ENCODE data around the gene ODC1. TPM values are rescaled to one million over a fixed set of nuclear protein-coding genes. Genes with fewer than 3 reads are reported as not detected.
"Not testable (repeated sequence)": the region's sequence is repeated elsewhere in the genome, so short reads cannot be mapped to it uniquely, and the experiment has no call there.

ODC1 gene
- total RNA-seq, 1 experiment from 2014 or later: 441 TPM

DNA sequence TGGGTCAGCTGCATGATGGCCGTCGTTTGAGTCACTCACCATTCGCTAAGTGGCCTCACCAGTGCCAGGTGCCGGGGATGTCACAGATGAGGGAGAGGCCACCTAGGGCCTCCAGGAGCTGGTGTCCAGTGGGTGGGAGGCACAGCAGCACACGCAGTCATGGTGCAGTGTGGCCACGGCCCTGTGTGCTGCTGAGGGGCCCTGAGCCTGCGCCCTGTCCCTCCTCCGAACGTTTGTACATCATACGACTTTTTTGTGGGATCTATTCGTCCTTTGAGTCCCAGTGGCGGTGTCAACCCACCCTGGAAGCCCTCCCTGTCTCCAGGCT is 30.1 kb upstream of the ODC1 start:
- DNase-seq (ENCODE audit: low read depth): no peak

DNA sequence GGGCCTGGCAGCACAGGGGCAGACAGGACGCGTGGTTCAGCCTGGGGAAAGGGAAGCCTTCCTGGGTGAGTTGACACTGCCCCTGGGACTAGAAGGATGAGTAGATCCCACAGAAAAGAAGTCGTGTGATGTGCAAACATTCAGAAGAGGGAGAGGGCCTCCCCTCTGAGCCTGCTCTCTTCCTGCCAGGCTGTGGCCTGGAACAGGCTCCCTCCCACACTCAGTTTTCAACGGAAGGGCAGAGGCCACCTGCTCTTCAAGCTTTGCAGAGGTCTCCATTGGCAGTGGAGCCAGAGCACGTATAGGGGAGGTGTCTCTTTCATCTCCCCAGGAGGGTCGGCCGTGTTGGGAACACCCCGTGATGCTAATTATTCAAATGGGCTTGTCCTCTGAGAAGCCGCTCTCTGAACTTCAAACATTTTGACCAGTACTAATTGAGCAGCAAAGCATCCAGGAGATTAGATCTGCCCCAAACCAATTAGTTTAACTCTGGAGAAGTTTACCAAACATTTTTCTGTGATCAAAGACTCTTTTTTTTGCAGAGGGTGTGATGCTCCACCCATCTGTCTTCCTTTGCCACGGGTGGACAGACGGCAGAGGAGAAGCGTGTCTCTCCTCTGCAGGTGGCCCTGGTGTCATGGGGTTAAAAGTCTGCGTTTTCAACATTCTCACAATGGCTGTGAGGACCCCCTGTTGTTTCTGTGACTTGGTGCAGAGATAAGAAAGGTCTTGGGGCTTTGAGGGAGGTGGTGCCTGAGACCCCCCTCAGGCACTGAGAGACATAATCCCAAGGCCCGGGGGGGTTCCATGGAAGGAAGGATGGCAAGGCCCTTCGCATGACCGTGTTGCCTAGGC is 29.5 kb upstream of the ODC1 start:
- no peak for DNase-seq (ENCODE audit: low read depth)

DNA sequence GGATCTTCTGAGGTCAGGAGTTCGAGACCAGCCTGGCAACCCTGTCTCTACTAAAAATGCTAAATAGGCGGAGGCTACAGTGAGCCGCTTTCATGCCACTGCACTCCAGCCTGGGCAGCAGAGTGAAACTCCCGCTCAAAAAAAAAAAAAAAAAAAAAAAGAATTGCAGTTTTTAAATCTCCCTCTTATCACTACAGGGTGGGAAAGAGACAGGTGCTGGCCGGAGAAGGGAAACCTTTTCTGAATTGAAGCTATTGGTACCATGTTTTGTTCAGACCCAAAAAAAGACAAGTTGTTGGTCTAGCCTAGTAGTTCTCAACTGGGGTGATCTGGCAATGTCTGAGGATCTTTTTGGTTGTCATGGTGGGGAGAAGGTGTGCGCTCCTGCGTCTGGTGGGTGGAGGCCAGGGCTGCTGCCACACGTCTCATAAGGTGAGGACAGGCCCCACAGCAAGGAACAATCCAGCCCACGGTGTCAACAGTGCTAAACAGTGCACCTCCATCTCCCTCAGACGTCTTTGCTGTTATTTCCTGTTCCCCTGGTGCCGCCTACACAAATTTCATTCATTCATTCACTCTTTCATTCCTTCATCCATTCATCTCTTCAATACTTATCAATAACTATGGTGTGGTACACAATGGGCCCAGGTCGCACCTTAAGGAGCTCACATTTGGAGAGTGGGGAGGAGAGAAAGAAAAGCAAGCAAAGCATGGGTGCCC is 28.8 kb upstream of the ODC1 start:
- DNase-seq (ENCODE audit: low read depth): no peak

DNA sequence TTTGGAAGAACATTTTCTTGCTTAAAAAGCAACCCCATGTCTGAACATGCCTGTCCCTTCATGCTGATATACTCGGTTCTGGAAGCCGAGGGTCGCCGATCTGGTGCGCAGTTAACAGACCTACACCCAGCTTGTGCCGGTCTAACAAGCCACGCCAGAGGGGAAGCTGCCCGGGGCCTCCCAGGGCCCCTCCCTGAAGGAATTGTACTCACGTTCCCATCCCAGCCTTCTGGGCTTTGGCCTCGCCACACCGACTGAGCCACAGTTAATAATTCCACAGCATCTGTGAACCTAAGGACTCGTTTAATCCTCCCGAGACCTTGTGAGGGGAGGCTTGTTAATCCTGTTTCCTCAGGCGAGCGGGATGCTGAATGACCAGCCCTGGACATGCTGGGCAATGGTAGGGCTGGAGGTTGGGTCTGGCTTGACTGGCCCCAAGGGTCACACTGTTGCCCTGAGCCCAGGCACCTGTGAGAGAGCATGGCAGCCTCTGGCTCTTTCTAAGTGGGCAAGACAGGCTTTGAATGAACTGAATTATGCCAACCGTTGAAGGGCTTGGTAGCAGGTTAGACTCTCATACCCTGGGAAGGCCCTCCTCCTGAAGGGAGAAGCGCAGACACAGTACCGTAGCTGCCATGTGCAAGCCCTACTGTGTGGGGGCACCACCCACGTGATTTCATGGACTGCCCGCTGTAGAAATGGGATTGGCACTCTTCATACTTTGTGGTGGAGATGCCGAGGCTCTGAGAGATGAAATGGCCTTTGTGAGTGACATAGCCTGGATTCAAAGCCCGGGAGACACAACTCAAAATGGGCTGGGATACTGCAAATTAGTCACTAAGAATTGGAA is 27.9 kb upstream of the ODC1 start:
- DNase-seq (ENCODE audit: low read depth): no peak

DNA sequence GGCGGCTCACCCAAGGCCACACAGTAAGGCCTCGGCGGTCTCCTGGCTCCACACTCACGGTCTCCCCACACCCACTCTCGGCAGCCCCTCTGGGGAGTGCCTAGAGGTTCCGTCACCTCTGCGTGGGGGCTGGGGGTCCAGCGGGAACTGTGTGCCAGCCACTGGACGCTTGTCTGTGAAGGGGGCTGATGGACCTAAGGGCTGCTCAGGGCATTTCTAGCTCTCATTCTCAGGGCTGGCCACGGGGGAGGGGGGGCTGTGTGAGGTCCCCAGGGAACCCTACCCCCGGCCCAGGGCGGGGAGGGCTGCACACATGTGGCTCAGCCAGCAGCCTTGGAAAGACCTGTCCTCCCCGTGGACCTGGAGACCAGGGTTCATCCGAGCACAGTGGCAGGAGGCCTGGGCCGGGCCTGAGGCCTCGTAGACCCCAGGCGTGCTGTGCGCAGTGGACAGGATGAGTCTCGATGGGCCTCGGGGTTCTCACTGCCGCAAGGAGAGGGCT is 27.1 kb upstream of the ODC1 start:
- no peak for DNase-seq (ENCODE audit: low read depth)

DNA sequence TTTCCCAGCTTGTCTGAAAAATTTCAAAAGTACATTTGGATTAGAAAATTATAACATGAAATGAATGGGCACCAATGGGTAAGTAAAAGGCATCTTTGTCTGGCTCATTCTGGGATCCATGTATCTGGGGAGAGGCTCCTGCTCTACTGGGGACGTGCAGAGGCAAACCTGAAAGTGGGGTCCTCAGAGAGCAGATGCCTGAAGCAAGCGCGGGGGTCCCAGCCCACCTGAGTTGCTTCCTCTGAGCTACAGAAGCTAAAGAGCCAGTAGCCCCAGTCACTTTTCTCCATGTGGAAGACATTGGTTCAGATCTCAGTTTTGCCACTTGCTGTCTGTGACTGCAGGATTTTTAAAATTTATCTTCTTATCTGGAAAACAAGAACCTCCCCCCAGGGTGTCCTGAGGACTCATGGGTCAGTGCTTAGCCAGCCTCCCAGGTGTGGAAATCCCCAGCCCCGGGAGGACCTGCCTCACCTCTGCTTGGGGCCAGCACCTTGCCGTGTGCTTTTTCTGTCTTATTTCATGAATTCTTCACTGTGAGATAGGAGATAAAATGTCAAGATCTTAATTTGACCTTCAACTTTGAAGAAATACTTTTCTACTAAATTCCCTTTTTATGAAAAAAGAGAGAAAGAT is 25.1 kb upstream of the ODC1 start:
- no peak for DNase-seq (ENCODE audit: low read depth)

DNA sequence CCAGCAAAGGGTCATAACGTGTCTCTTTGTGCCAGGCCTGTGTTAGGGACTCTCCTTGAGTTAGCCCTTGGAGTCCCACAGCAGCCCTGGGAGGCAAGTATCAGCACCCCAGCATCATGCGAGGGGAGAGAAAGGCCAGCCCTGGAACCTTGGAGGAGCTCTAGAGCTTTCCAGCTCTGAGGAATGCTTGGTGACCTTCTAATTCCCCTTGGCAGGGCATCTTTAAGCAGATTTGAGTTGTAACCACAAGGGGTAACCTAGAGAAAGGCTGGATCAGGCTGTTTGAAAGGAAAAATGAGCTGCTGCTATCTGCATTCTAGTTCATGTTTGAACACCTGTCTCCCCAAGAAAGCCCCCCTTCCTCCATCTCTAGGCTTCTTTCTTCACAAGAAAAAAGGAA is 23.8 kb upstream of the ODC1 start:
- no peak for DNase-seq (ENCODE audit: low read depth)

DNA sequence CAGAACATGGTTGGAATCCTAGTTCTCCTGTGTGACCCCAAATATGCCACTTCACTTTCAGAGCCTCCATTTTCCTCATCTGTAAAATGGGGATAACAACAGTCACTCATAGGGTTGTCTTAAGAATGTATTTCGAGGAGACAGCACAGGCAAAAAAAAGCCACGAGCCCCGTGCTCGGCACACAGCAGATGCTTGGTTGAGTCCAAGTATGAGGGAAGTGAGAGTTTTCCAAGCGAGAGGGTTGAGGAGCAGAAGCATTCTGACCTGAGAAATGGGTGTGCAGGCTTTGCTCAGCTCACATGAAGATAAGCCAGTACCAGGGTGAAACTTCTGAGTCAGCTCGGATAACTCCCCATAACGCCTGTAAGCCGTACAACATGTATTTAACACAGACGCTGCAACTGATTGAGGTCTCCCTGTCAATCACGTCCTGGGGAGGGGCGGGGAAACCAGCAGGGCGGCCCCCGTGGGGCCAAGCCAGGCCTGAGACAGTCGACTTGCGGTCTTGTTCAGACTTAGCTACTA is 23.0 kb upstream of the ODC1 start:
- DNase-seq (ENCODE audit: low read depth): peak; percentile 17

DNA sequence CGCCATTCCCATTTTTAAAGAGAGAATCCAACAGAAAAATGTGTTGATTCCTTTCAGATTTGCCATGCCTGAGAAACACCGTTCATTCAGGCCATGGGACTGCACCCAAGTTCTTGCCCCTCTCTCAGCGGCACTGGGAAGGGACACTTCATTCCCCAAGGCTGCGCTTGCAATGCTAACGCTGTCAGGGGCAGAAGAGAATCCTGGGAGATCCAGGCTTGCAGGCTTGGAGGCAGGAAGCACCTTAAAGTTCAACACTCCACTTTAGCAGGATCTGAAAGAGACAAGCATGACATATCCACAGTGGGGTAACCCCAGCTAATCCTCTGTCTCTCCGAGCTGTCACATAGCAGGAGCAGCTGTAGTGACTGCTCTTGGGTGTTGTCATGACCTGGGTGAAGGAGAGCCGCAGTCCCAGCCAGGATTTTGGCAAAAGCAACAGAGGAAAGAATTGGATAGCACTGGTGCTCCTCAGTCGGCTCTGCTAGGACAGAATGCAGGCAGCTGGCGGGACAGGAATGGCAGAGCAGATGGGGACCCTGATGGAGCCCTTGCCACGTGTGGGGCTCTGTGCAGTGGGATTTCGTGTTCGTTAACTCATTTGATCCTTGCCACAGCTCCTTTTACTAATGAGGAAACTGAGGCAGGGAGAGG is 22.0 kb upstream of the ODC1 start:
- no peak for DNase-seq (ENCODE audit: low read depth)

DNA sequence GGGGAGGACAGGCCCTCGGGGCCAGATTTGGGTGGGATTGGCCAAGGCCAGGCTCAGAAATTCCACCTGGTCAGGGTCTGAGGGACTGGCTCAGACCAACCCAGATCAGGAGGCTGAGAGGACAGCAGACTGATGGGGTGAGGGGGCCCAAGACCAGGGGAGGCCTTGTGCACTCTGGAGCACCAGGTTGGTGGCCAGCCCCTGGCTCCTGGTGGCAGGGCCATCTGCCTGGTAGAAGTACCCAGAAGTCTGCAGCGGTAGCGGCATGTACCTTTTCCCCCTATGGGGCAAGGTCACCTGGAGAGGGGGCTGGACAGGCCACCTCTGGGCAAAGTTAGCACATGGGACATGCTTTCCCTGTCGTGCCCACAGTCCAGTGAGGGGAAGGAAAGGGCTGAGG is 21.2 kb upstream of the ODC1 start:
- no peak for DNase-seq (ENCODE audit: low read depth)

DNA sequence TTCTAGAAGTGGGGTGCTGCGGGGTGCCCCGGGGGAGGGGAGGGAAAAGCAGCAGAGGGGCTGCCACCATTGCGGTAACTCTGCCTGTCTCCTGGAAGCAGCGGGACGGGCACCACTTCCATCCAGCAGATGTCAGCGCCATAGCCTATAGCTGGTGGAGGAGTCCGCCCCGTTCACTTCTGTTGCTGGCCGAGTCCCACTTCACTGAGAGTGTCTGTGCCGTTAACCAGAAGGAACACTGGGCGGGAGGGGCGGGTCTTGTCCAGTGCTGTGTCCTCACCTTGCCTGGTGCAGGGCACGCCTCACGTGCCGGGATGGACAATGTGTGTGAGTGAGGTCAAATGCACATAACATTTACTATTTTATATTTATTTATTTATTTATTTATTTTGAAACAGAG is 19.3 kb upstream of the ODC1 start:
- DNase-seq (ENCODE audit: low read depth): no peak

DNA sequence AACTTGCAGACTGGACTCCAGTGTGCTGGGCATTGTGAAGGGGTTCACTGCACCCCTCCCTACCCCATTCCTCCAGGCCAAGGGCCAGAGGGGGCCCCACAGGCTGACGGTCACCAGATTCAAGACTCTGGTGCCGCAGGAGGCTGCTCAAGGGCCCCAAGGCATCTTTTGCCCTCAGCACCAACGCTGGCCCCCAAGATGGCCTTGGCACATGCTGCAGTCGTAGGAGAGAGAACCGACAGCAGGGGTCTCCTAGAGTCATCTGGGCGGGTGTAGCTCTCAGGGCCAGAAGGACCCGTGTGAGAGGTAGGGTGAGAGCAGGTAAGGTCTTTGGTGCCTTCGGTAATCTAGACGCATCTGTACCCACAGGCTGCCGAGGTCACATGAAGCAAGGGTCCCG is 18.7 kb upstream of the ODC1 start:
- DNase-seq (ENCODE audit: low read depth): no peak

DNA sequence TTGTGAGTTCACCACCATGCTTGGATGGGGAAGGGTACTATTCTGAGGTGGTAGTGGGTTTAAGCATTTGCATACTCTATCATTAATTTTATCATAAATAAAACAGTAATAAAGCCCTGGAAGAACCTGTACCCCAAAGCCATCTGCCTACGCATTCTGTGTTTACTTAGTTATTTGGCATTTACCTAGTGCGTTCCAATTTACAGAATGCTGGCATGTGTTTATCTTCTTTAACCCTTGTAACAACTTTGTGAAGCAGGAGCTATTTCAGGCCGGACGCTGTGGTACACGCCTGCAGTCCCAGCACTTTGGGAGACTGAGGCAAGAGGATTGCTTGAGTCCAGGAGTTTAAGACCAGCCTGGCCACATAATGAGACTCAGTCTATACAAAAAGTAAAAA is 17.8 kb upstream of the ODC1 start:
- no peak for DNase-seq (ENCODE audit: low read depth)

DNA sequence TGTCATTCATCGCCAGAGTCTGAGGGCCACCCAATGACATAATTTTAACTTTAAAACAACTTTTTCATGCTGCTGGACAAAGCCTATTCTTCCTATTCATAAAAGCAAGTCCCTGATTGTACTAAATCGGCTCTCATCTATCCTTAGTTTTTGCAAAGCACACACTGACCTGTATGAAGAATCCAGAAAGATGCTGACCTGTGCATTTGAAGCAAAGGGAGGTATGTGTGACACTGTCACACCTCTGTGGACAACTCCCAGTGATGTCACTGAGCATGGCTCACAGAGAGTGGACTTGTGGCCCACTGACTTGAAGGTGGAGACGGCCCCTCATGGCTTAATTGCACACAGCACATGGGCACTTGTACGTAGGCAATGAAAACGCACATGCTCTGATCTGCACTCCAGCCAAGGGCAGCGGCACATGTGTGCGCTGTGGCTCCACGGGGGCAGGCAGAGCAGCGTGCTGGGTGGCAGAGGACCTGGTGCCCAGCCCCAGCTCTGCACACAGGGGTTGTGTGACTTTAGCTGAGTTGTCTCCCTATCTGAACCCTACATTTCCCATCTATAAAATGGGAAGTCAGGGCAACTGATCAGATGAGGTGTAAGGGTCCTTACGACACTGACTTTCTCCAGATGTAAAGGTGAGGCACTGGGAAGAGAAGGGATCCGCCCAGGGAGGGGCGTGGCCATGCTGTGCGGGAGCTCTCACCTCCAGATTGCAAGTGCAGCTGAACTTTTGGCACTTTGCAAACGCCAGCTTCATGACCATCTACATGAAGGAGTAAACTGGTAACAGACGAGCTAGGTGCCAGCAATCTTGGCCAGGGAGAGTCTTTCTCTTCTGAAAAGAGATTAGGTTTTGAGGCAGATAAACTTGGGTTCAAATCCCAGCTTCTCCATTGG is 14.3 kb upstream of the ODC1 start:
- no peak for DNase-seq (ENCODE audit: low read depth)

DNA sequence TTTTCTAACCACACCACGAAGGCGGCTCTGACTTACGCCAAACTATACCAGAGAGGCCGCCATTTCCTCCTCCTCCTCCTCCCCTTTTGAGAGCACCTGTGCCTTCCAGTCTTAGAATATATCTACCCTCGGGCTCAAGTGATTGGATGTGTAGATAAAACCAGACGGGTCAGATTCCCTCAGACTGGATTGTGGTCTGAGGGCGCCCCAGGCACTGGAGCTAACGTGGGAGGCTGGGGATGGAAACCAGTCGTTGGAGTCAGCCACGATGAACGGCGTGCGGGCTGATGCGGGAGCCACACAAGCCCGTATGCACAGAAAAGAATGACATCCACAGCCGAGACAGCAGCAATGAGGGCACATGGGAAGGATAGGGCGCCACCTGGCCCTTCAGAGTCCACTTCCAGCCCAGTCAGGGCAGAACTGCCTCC is 12.3 kb upstream of the ODC1 start:
- DNase-seq (ENCODE audit: low read depth): no peak

DNA sequence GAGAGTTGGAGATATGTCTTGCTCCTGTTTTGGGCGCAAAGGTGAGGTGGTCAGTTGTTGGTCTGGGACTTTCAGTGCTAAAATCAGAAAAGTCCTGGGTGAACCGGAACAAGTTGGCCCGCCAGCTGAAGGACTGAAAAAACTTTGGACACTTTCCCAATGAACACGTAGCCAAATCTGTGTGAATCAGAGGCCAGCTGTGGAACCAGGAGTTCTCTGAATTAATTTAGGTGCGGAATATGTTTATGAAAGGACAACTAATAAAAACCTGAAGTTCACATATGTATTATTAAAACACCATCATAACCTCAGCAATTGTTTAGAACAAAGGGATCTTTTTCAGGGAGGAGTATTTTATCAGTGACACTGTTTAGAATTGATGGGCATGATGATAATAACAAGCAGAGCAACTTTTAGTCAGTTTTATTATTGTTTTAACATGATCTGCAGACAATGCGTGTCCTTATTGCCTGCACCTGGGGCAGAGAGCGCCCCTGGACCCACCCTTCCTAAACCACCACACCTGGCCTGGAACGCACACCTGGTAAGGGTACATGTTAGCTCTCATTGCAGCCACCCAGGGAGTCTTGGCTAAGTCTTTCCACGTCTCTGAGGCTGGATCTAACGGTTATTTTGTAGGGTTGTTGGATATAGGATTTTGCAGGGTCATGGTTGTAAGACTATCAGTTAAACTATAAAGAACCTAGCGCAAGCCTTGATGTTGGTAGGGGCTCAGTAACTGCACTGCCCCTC is 9.9 kb upstream of the ODC1 start:
- DNase-seq (ENCODE audit: low read depth): no peak

DNA sequence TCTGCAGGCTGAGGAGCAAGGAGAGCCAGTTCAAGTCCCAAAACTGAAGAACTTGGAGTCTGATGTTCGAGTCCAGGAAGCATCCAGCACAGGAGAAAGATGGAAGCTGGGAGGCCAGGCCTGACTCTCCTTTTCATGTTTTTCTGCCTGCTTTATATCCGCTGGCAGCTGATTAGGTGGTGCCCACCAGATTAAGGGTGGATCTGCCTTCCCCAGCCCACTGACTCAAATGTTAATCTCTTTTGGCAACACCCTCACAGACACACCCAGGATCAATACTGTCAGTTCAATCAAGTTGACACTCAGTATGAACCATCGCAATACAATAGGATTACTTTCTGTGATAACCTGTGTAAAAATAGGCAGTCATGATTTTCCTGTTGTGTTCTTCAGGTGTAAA is 9.1 kb upstream of the ODC1 start:
- not testable (repeated sequence) for DNase-seq (ENCODE audit: low read depth)

DNA sequence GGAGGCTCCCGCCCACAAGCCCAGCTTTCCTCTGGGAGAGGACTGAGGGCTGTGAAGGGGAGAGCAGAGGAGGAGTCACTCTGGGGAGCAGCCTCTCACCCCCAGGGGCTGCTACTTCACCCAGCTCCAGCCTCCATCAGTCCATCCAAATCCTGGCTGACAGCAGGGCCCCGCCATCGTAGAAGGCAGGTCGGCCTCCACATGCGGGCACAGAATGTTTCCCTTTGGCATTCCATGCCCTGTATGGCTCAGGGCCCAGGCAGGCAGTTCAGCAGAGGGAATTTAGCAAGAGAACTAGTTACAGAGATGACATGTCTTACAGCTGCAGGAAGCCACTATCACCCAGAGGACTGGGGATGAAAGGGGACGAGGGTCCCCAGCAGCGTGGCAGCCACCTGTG is 6.4 kb upstream of the ODC1 start:
- DNase-seq (ENCODE audit: low read depth): no peak

DNA sequence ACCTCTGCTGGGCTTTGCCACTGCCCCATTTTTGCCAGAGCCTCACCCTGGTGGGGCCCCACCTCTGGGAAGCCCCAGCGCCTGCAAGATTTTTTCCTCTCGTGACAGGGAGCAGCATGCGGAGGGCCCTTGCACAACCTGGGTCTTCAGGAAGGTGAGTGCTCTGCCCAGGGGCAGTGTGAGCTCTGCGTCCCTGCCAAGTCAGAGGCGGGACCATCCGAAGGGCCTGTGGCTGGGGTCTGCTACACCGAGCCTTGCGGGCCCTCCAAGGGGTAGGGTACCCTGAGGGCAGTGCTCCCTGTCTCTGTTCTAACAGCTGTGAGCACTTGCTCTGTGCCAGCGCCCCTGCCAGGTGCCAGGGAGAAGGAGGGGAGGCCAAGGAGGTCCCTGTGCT is 5.8 kb upstream of the ODC1 start:
- DNase-seq (ENCODE audit: low read depth): no peak
